Esophagus muscularis mucosa (tissue), 4 donors: ENCODE measurements around the gene ACSF3.

Source experiments
- CTCF ChIP-seq, 3 experiments: fragments of 200-600 bp in 2 of 3; fragments of 450-650 bp in 1 of 3; sonication (generic) in 2 of 3; IDR thresholded peaks; one replicate each; pipeline ENCODE4 v1.5.1; 2017 to 2019; ENCODE audit warnings: antibody characterized with exemption in 3 of 3, mild to moderate bottlenecking in 2 of 3, moderate library complexity in 1 of 3
- EP300 ChIP-seq: sonication (generic); formaldehyde crosslinking; IDR thresholded peaks from one replicate; pipeline ENCODE4 v1.6.1; 2017; ENCODE audit warnings: antibody characterized with exemption
- POLR2A ChIP-seq: fragments of 450-650 bp; IDR thresholded peaks from one replicate; pipeline ENCODE4 v1.6.1; 2017; ENCODE audit warnings: antibody characterized with exemption, moderate library complexity, mild to moderate bottlenecking, low read depth
- POLR2AphosphoS5 ChIP-seq, 2 donors: sonication (generic); formaldehyde crosslinking; IDR thresholded peaks; one replicate each; pipeline ENCODE4 v1.6.1; 2017; ENCODE audit warnings: antibody characterized with exemption in 2 of 2

- TF ChIP-seq CTCF (IDR thresholded peaks at IDR 0.05) (no peak), POLR2A (no peak), EP300 (no peak), POLR2AphosphoS5 (IDR thresholded peaks at IDR 0.05) (no peak)
Measured at GRCh38 chr16:89077076-89077475, 16.6 kb upstream of the ACSF3 start.
